CD4-positive, alpha-beta T cell treated with Interleukin-17A for 1 hour (primary cell): Measurements from ENCODE around the gene ASAP3.
A peak's percentile ranks its signal among the peaks of the same experiment; 100 is the strongest.

Source experiments
- DNase-seq: peaks from one replicate; pipeline ENCODE4 v3.0.0-alpha.2; 2020

Gene ASAP3

DNA sequence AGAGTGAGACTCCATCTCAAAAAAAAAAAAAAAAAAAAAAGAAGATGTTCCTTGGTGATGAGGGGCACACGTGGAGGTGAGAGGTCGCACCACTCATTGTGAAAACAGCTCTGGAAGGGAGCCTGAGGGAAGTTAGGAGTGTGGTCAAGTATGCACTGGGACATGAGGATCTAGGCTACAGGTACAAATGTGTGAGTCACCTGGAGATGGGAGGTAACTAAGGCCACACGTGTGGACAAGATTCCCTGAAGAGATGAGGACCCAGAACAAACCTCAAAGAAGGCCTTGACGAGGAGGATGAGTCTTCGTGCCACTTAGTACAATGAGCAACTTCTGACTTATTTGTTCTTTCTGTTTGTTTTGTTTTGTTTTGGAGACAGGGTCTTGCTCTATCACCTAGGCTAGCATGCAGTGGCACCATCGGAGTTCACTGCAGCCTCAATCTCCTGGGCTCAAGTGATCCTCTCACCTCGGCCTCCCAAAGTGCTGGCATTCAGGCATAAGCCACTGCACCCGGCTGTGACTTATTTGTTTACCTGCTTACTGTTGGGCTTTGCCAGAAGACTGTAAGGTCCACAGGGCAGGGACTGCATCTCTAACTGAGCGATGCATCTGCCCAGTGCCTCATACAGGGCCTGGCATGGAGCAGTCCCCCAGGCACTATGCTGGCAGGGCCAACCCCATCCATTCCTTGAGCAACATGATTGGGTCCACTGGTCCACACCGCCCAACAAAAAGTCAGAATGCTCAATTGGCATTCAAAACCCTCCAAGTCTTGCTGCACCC is 6.4 kb downstream of the ASAP3 start:
- no peak for DNase-seq

DNA sequence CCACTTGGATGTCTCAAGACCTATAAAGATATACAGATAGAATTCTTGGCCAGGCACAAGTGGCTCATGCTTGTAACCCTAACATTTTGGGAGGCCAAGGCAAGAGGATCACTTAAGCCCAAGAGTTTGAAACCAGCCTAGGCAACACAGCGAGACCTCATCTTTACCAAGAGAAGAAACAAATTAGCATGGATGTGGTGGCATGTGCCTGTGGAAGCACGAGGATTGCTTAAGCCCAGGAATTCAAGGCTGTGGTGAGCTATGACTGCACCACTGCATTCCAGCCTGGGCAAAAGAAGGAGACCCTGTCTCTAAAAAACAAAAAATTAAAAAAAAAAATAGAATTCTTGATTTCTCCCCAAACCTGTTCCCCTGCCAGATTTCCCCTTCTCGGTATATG is 8.3 kb downstream of the ASAP3 start:
- no peak for DNase-seq

DNA sequence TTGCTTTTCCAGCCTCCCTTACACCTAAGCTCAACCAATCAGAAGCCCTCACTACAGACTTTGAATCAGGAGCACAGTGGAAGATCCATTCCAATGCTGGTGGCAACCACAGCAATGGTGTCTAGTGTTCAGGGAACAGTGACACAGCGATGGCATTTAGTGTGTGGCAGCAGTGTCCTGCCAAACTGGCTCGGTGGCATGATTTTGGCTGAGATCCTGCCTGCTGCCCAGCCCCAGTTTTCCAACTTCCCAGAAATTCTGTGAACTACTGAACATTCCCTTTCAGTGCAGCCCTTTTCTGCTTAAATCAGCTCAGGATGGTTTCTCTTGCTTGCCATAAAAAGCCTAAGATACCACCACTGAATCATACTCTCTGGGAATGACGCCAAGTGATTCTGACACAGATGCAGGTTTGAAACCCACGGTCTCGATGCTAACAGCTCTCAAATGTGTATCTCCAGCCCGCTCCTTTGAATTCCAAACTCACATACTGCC is 8.8 kb downstream of the ASAP3 start:
- DNase-seq: no peak

DNA sequence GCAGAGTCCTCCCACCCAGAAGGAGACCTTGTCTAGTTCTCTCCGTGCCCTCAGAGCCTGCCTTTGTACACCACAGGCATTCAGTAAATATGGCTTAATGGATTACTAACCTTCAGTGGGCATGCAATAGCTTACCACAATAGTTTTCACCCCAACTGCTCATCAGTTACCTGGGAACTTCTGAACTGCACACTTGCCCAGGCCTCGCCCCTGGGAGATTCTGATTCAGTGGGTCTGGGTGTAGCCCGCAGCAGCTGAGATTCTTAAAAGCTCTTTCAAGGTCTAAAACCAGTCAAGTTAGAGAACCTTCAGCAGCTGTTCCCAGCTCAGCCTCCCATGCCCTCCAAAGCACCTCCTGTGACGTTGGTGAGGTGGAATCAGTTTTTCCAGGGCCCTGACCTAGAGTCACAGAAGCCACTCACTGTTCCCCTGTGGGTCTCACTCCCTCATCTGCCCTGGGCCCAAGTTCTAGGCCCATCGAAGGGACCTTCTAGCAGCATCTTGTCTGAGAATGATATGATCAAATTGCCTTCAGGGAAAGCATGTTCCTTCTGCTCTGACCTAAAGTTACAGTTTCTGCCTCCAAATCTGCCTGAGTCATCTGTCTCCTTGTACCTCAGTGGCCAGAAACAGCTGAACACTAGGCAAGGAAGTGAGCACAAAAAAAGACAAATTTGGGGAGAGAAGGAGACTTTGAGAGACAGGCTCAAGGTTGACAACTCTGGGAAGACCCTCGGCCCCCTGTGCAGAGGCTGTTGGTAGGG is 10.8 kb downstream of the ASAP3 start:
- no peak for DNase-seq

DNA sequence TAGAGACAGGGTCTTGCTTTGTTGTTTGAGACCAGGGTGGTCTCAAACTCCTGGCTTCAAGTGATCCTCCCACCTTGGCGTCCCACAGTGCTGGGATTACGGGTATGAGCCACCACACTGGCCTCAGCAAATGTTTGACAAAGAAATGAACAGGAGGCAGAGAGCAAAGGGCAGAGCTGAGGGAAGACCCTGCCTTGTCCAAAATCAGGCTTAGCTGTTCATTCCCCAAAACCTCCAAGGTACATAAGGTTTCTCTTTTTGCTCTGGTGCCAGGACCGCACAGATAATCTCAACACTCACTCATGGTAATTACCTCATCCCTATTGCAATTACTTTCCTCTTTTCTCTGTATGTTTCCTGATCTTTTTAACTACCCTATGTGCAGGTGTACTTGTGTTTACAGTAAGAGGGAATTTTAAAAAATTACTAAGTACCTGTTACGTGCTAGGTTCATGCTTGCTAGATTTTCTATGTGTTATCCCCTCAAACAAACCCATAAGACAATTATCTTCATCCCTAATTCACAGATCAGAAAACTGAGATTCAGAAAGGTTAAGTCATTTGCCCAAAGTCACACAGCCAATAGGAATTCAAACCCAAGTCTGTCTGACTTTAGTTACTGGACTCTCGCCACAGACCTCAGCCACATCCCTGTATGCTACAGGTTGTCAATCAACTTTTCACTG is 11.5 kb downstream of the ASAP3 start:
- DNase-seq: no peak

DNA sequence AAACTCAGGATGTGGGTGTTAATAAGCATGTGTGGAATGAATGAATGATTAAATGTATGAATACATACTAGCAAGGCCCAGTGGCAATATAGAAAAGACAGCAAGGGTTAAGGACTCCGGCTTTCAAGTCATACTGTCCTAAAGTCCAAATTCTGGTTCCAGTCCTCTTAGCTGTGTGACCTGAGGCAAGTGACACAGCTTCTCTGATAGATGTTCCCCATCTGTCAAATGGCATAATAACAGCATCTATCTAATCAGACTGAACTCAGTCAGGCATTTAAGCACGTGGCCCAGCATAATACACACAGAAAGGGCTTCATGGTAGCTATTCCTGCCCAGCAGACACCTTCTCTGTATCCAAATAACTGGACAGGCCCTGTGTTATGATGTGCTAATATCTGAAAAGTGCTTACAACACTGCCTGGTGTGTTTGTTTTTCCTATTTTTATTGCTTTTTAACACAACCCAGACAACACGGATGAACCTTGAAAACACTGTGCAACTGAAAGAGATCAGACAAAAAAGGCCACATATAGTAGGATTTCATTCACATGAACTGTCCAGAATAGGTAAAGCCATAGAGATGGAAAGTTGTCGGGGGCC is 12.4 kb downstream of the ASAP3 start:
- DNase-seq: no peak

DNA sequence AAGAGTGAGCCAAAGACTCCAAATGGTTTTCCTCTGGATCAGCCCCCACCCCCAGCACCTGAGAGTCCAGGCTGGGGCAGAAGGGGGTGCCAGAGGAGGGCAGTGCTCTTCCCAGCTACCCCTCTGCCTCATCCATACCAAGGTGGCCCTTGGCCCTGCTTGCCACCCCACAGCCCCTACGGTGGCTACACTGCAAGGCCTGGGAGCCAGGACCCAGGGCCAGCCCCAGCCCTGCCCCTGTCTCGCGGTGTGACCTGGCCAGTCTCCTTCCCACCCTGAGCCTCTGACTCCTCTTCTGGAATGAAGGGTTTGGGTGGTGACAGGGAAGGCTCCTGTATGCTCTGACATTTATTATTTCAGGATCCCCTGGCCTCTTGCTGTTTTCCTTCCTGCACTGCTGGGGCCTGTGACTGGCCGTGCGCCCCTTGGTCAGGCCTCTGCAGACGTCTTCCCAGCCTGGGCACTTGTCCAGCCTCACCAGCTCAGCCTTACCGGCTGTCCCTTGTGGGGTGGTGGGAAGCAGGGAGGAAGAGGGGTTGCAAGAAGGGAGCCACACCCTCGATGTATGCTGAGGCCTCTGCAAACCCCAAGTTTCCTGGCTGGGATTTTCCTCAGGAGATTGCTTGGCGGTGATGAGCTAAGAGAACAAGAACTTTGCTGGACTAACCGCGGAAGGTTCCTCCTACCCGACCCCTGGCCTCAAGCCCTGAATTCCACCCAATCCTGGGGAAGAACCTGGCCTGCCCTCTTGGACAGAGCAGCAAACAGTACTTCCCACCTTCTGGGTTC is 13.5 kb downstream of the ASAP3 start:
- DNase-seq: no peak

DNA sequence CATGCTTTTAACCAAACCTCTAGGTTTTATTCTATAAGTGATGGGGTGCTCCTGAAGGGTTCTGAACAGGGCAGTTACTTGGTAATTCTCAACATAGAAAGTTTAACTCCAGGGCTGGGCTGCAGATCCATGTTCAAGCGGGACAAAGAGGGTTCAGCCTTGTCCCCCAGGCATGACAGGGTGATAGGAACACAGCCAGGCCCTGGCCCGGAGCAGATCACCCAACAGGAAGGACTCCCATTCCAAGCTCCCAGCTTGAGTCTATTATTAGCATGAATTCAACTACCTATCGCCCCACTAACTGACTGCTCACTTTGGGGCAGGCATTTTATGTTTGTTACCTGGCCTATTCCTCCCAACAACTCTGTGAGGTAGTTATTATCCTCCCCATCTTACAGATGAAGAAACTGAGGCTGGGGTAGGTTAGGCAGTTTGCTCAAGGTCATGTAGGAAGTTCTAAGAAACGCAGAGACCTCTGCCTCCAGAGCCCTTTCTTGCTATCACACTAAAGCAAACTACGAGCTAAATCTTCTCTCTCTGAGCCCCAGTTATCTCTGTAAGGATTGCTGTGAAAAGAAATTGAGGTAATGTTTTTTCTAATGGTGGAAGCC is 14.5 kb downstream of the ASAP3 start:
- no peak for DNase-seq

DNA sequence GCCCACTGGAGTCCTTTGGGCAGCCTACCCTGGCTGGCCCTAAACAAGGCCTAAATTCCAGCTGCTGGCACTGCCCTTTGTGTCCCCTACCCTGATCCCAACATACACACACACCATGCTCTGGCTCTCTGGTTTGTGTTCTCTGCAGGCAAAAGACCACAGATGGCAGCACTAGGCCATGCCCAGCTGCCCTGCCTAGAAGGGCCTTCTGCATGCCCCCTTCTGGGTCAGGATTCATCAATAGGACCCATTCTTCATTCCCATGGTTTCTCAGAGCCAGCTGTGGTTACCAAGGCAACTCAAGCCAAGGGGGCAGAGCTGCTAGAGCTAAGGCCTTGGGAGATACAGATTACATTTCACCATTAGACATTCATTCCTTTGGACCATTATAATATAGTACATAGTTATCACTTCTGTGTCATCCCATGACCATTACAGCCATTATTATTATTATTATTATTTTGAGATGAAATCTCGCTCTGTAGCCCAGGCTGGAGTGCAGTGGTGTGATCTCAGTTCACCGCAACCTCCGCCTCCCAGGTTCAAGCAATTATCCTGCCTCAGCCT is 17.5 kb downstream of the ASAP3 start:
- no peak for DNase-seq

DNA sequence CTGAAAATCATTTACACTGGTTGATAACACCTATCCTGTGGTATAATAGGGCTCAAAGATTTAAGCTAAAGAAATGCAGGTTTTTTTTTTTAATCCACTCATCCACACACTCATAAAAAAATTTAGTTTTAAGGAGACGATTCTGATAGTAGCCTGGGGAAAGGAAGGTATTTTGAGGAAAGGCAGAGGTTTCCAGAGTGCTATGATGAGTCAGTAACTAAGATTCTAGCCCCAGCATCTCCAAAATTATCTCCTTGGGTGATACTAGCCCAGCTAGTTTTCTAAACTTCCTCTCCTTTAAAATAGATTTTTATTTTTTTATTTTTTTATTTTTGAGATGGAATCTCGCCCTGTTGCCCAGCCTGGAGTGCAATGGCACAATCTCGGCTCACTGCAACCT is 20.7 kb downstream of the ASAP3 start:
- DNase-seq: no peak

DNA sequence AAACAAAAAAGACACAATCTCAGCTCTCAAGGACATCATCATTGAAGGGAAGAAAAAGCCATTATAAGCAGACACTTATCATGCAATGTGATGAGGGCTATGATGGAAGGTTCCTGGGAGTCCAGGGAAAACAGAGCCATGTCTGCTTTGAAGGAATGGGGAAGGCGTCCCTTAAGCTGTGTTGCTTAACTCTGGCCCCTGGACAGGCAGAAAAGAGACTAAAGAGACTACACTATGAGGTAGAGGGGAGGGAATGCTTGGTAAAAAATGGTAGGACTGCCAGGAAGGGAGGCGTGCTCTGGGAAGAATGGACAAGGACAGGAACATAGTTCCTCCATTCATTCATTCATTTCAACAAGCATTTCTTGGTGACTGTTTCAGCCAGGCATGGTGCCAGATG is 21.2 kb downstream of the ASAP3 start:
- DNase-seq: no peak

DNA sequence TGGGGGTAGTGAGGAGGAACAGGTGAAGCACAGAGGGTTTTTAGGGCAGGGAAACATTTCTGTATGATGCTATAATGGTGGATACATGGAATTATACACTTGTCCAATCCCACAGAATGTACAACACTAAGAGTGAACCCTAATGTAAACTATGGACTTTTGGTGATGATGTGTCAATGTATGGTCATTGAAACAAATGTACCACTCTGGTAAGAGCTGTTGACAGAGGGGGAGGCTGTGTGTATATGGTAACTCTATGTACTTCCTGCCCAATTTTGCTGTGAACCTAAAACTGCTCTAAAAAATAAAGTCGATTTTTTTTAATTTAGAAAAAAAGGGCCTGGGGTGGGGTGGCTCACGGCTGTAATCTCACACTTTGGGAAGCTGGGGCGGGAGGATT is 22.9 kb downstream of the ASAP3 start:
- no peak for DNase-seq

DNA sequence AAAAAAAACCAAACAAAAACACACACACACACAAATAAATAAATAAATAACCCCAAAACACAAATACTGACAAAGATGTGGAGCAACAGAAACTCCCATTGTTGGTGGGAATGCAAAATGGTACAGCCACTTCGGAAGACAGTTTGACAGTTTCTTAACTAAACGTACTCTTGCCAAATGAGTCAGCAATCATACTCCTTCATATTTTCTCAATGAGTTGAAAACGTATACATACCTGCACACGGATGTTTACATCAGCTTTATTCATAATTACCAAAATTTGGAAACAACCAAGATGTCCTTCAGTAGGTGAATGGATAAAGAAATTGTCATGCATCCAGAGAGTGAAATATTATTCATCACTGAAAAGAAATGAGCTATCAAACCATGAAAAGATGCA is 23.5 kb downstream of the ASAP3 start:
- no peak for DNase-seq

DNA sequence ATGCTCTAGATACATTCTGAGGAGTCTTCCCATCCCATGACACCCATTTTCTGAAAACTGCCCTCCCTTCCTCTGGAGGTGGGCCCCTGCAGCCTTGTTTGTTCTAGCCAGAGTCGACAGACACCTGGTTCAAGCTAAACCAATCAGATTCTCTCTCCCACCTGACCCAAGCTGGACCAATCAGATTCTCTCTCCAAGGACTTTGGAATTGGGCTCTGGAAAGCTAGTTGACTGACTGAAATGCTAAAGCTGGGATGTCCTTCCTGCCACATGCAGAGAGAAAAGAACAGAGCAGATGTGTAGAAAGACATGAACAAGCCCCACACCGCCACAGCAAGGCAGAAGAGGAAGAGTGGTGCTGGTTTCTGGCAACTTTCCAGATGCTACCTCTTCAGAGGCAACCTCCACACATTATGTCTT is 24.6 kb downstream of the ASAP3 start:
- no peak for DNase-seq

DNA sequence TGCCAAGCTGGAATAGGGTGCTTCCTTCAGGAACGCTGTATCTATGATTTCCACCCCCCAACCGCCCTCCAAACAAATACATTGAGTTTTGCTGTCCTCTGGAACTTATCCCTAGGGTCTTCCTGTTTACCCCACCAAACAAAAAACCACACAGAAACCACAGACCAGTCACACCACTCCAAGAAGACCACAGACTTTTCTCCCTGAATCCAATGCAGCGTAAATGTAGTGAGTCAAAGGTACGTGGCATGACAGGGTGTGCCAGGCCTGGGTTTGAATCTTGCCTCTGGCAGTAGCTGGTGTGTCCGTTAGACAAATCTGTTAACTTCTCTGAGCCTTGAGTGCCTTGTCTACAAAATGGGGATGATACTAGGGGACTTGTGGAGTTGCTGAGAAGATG is 27.8 kb downstream of the ASAP3 start:
- DNase-seq: no peak

DNA sequence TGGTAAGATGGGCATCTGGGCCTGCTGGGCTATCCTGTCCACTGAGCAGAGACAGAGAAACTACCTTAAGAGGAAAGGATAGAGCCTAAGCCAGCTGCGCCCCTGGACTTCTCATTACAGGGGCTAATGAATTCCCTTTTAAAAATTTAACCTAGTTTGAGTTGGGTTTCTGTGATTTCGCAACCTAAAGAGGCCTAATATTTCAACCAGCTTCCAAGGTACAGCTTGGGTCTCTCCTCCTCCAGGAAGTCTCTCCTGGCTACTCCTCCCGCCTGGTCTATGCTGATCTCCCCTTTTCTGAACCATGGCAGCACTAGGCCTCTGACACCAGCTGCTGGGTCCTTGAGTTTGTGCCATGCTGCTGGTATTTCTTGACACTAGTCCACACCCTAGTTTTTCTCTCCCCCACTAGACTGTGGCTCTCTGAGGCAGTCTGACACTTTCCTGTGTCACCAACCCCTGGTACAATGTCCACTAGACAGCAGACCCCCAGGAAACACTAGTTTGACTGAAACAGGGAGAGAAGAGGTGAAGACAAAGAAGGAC is 30.5 kb downstream of the ASAP3 start:
- no peak for DNase-seq

DNA sequence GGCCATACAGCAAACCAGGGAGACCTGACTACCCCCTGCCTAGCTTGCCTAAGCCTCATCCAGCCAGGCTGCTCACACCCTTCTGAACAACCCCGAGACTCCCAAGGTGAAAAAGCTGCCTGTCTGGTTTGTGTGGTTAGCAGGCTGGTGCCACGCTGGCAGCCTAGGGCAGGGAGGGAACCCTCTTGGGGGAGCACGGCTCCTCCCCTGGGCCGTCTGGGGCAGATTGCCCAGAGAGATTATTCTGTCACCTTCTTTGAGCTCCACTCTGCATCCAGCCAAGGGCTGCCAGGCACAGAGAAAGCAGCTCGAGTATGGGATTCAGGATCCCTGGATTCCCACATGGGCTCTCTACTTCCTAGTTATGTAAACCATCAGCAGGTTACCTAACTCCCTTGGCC is 32.0 kb downstream of the ASAP3 start:
- DNase-seq: peak; percentile 60

DNA sequence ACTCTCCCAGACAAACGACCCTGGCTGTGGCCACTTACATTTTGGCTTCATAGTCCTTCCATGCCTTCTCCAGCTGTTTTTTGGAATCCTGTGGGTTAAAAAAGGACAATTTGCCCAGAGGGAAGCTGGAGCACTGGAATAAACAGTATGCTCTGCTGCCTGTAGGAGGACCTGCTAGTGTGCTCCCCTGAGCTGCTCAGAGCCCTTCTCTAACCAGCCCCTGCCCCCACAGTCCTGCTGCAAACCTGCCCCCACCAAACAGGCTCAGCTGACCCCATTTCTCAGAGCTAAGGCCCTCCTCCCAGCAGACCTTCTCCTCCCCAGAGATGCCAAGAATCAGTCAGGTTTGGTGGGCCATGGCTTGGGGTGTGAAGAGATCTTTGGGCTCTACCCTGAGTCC is 32.5 kb downstream of the ASAP3 start:
- DNase-seq: no peak

DNA sequence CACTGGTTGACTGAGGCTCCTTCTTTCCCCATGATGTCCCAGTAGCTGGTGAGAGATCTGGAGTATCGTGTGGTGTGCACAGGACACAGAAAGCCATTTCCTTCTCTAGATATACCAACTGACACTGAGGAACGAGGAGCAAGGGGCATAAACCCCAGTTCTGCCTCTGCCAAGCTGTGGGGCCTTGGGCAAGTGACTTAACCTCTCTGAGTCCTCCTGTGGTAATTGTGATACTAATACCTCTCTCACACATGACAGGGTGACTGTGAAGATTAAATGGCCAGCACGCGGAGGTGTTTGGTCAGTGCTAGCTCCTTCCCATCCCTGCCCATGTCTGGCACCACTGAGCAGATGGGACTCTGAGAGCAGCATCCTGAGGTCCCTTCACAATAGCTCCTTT is 33.1 kb downstream of the ASAP3 start:
- DNase-seq: no peak

DNA sequence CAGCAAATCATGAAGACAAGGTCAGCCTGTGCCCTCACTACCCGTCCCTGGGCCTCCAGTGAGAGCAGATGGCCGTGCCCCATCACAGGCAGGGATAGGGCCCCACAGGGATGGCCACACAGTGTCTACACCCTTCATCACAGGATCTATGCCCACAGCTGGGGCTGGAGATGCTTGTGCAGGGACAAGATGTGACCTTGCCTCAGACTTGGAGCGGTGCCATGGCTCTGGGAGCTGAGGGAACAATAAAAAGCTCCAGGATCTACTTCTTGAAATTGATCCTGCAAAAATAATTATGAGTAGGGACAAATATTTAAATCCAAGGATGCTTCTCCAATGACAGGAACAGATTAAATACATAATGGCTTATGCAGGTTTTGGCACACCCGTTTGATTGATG is 34.0 kb downstream of the ASAP3 start:
- DNase-seq: no peak

DNA sequence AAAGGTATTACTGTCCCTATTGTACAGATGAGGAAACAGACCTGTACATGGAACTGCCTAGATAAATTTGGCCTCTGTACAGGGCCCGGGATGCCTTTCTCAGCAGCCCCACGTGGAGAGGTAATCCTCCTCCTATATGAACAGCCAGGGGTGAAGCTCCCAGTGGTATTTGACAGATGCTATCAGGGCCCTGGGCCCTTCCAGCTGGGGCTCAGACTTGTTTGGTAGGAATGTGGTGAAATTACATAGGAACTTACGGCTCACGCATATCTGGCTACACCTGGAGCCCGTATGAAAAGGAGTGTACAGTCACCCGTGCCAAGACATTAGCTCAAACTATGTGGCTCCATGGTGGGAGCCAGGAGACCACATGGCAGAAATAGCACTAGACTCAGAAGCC is 34.7 kb downstream of the ASAP3 start:
- no peak for DNase-seq
